Activated CD4-positive, alpha-beta T cell treated with anti-CD3 and anti-CD28 coated beads, Interleukin-2, amount 50 U/mL, for 4 hours (primary cell): Measurements from ENCODE around the gene RPS5.
"Not testable (repeated sequence)": the region's sequence is repeated elsewhere in the genome, so short reads cannot be mapped to it uniquely, and the experiment has no call there.

Experiments used
- DNase-seq, 2 experiments: peaks; one replicate each; pipeline ENCODE4 v3.0.0-alpha.2; 2020

Gene RPS5

GRCh38 chr19:58356766-58357480 lies 30.1 kb upstream of the RPS5 start:
- DNase-seq: no peak

GRCh38 chr19:58357481-58358145 lies 29.5 kb upstream of the RPS5 start:
- no peak for DNase-seq

- DNase-seq: peak; percentile 26 to 34
Observed at GRCh38 chr19:58361900-58362271, 25.2 kb upstream of the RPS5 start.

GRCh38 chr19:58362272-58362994 lies 24.6 kb upstream of the RPS5 start, which contains the start of gene ZNF497:
Gene ZNF497, minus strand, starts transcription at chr19:58362751. Its CDS starts 5,116 bp downstream, at chr19:58357635.
- peak; percentile 95 to 96 for DNase-seq

- no peak for DNase-seq
Observed at GRCh38 chr19:58364146-58364545, 22.9 kb upstream of the RPS5 start.

- no peak for DNase-seq
Observed at GRCh38 chr19:58366585-58367430, 20.3 kb upstream of the RPS5 start.

GRCh38 chr19:58367698-58368454 lies 19.2 kb upstream of the RPS5 start:
- no peak for DNase-seq

- DNase-seq: no peak
Observed at GRCh38 chr19:58368561-58369360, 18.3 kb upstream of the RPS5 start.

GRCh38 chr19:58372311-58373133 lies 14.5 kb upstream of the RPS5 start:
- no peak for DNase-seq

- no peak for DNase-seq
Observed at GRCh38 chr19:58374200-58374599, 12.9 kb upstream of the RPS5 start.

- not testable (repeated sequence) for DNase-seq
Observed at GRCh38 chr19:58376724-58377123, 10.3 kb upstream of the RPS5 start.

- DNase-seq: no peak
Observed at GRCh38 chr19:58379246-58379645, 7.8 kb upstream of the RPS5 start.

GRCh38 chr19:58380037-58380661 lies 6.9 kb upstream of the RPS5 start:
- DNase-seq: no peak

- DNase-seq: peak; percentile 95 to 97
Observed at GRCh38 chr19:58380662-58381459, 6.2 kb upstream of the RPS5 start, which contains the start of gene ZNF837. Gene ZNF837, minus strand, starts transcription at chr19:58381030. Its CDS starts 11,698 bp downstream, at chr19:58369332.

- no peak for DNase-seq
Observed at GRCh38 chr19:58381460-58382212, 5.4 kb upstream of the RPS5 start.

GRCh38 chr19:58382997-58383603 lies 4.0 kb upstream of the RPS5 start:
- DNase-seq: no peak

- no peak for DNase-seq
Observed at GRCh38 chr19:58385313-58385890, 1.7 kb upstream of the RPS5 start.
